CD14-positive monocyte (primary cell): ENCODE results near the gene GPX5. TPM values are rescaled to one million over a fixed set of nuclear protein-coding genes. Genes with fewer than 3 reads are reported as not detected.
"Not testable (repeated sequence)": the region's sequence is repeated elsewhere in the genome, so short reads cannot be mapped to it uniquely, and the experiment has no call there.

Source experiments
- DNase-seq, 3 donors: peaks; one replicate each; pipeline ENCODE4 v3.0.0-alpha.2; 2011 to 2022
- H2AFZ ChIP-seq: 2 replicates; pipeline ENCODE4 v1.6.0; 2012; ENCODE audit warnings: mild to moderate bottlenecking, low read depth, low read length, inconsistent platforms; ENCODE audit not compliant: insufficient read depth, poor library complexity, severe bottlenecking
- H3K27ac ChIP-seq, 2 donors: 1 replicate in 1 of 2; 2 replicates in 1 of 2; pipeline ENCODE4 v1.5.1; 2012 to 2013; ENCODE audit warnings: low read length in 2 of 2, control low read depth in 1 of 2, inconsistent platforms in 1 of 2, low read depth in 1 of 2, mild to moderate bottlenecking in 1 of 2
- H3K27me3 ChIP-seq, 2 donors: one replicate each; pipeline versions ENCODE4 v1.6.0 to v1.6.1; 2011 to 2013; ENCODE audit warnings: low read length in 2 of 2; ENCODE audit not compliant: control insufficient read depth in 2 of 2, insufficient read depth in 2 of 2
- H3K36me3 ChIP-seq, 2 donors: replicated peaks in 1 of 2; 1 replicate in 1 of 2; 2 replicates in 1 of 2; pipeline versions ENCODE4 v1.5.1 to v1.6.1; 2012 to 2013; ENCODE audit warnings: low read length in 2 of 2, control low read depth in 1 of 2, inconsistent platforms in 1 of 2, mild to moderate bottlenecking in 1 of 2; ENCODE audit not compliant: insufficient read depth in 2 of 2, control insufficient read depth in 1 of 2
- H3K4me1 ChIP-seq, 2 donors: 1 replicate in 1 of 2; 2 replicates in 1 of 2; pipeline versions ENCODE4 v1.5.1 to v1.6.1; 2012 to 2013; ENCODE audit warnings: low read length in 2 of 2, control low read depth in 1 of 2, inconsistent platforms in 1 of 2, mild to moderate bottlenecking in 1 of 2, moderate library complexity in 1 of 2; ENCODE audit not compliant: insufficient read depth in 2 of 2, control insufficient read depth in 1 of 2
- H3K4me2 ChIP-seq: replicated peaks from 2 replicates; pipeline ENCODE3; 2012; ENCODE audit warnings: low read length, moderate library complexity, mild to moderate bottlenecking; ENCODE audit not compliant: poor library complexity, severe bottlenecking; ENCODE audit errors: extremely low read depth
- H3K4me3 ChIP-seq, 3 experiments: fragments of 200-600 bp in 1 of 3; sonication (generic) in 1 of 3; replicated peaks in 1 of 3; 1 replicate in 2 of 3; 2 replicates in 1 of 3; pipeline ENCODE4 v1.5.1; 2011 to 2013; ENCODE audit warnings: low read length in 3 of 3, mild to moderate bottlenecking in 3 of 3, control low read depth in 2 of 3, low read depth in 2 of 3, inconsistent platforms in 1 of 3, moderate library complexity in 1 of 3
- H3K79me2 ChIP-seq: 2 replicates; pipeline ENCODE4 v1.6.0; 2012; ENCODE audit warnings: mild to moderate bottlenecking, control low read depth, inconsistent platforms, low read length, moderate library complexity; ENCODE audit not compliant: insufficient read depth
- H3K9ac ChIP-seq: 2 replicates; pipeline ENCODE4 v1.6.0; 2017; ENCODE audit warnings: low read length, mild to moderate bottlenecking; ENCODE audit not compliant: insufficient read depth, poor library complexity, severe bottlenecking
- H3K9me3 ChIP-seq, 2 donors: replicated peaks in 1 of 2; 1 replicate in 1 of 2; 2 replicates in 1 of 2; pipeline versions ENCODE4 v1.5.1 to v1.6.1; 2012 to 2013; ENCODE audit warnings: low read length in 2 of 2, control low read depth in 1 of 2; ENCODE audit not compliant: control insufficient read depth in 1 of 2, insufficient read depth in 1 of 2
- H4K20me1 ChIP-seq: 2 replicates; pipeline ENCODE4 v1.6.0; 2012; ENCODE audit warnings: mild to moderate bottlenecking, low read length, control low read depth, moderate library complexity; ENCODE audit not compliant: insufficient read depth
- H3K27ac Mint-ChIP-seq, 7 donors: one replicate each; pipeline ENCODE4 v1.8.0; 2020; ENCODE audit warnings: mild to moderate bottlenecking in 7 of 7, mixed read lengths in 7 of 7, moderate library complexity in 6 of 7, inconsistent platforms in 2 of 7
- H3K27me3 Mint-ChIP-seq, 3 donors: one replicate each; pipeline ENCODE4 v1.8.0; 2021 to 2022; ENCODE audit warnings: low read depth in 3 of 3, mild to moderate bottlenecking in 3 of 3, mixed read lengths in 3 of 3, moderate library complexity in 3 of 3, inconsistent platforms in 1 of 3
- H3K36me3 Mint-ChIP-seq, 2 donors: one replicate each; pipeline ENCODE4 v1.8.0; 2020; ENCODE audit warnings: mixed read lengths in 2 of 2, inconsistent platforms in 1 of 2, mild to moderate bottlenecking in 1 of 2
- H3K4me1 Mint-ChIP-seq: one replicate; pipeline ENCODE4 v1.8.0; 2020; ENCODE audit warnings: mild to moderate bottlenecking, mixed read lengths
- H3K4me3 Mint-ChIP-seq, 2 donors: one replicate each; pipeline ENCODE4 v1.8.0; 2020; ENCODE audit warnings: mild to moderate bottlenecking in 2 of 2, mixed read lengths in 2 of 2, moderate library complexity in 1 of 2
- H3K9me3 Mint-ChIP-seq, 7 donors: one replicate each; pipeline ENCODE4 v1.8.0; 2020 to 2022; ENCODE audit warnings: mixed read lengths in 7 of 7, mild to moderate bottlenecking in 6 of 7, moderate library complexity in 6 of 7, inconsistent platforms in 2 of 7
- WGBS: methylation state at CpG from one replicate; pipeline ENCODE4 v1.1.5; 2013; ENCODE audit warnings: missing lambda C conversion rate; ENCODE audit not compliant: insufficient coverage; 5-methylcytosine and 5-hydroxymethylcytosine counted together
- intact Hi-C, 2 donors: fragments of 100-400 bp; cut with micrococcal nuclease; formaldehyde crosslinking; loops; one replicate each; pipeline versions ENCODE4 v1.15.0 to v1.15.1; 2023
- polyA plus RNA-seq, 3 donors: library from polyadenylated mRNA; depleted of rRNA in 1 of 3; unstranded in 2 of 3; stranded (reverse) in 1 of 3; fragments of 300-500 nt in 2 of 3; fragments of >200 nt in 1 of 3; fragmentation: Illumina TruSeq in 2 of 3; gene quantifications; 1 replicate in 2 of 3; 2 replicates in 1 of 3; pipeline ENCODE4 v1.2.3, GENCODE V29; 2012 to 2021
- TF ChIP-seq, protein P1 (sequence below): fragments of 200-600 bp; IDR thresholded peaks from one replicate; pipeline ENCODE4 v1.8.0; 2022; ENCODE audit warnings: antibody characterized with exemption, mild to moderate bottlenecking

The GPX5 gene
- polyA plus RNA-seq, 3 donors: not detected

DNA sequence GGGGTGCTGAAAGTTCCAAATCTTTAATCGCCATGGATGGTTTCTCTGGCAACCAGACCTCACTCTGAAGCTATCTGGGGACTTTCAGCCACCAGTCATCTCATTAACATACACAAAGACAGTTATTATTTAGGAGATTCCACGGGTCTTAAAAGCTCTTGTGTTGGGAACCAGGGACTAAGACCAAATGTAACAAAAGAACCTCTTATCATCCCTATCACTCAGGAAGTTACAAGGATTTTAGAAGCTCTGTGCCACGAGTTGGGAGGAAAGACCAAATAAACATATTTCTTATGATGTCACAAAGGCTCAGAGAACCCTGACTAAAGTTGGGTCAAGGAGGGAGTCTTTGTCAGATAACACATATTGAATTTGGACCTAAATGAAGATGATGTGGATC, 27.8 kb upstream of the GPX5 start:
- H3K9me3 ChIP-seq: no peaks in the 10 kb centered on the region
- H2AFZ ChIP-seq: no peak overlapping the region
- H3K27me3 ChIP-seq: peaks cover 0 to 5% of the 10 kb centered on the region in 2 donors
- H3K4me3 ChIP-seq: no peak overlapping the region
- no peak overlapping the region for H3K9ac ChIP-seq
- H3K79me2 ChIP-seq: no peaks in the 10 kb centered on the region
- H3K4me1 Mint-ChIP-seq: no peaks in the 10 kb centered on the region
- TF ChIP-seq, protein P1, sequence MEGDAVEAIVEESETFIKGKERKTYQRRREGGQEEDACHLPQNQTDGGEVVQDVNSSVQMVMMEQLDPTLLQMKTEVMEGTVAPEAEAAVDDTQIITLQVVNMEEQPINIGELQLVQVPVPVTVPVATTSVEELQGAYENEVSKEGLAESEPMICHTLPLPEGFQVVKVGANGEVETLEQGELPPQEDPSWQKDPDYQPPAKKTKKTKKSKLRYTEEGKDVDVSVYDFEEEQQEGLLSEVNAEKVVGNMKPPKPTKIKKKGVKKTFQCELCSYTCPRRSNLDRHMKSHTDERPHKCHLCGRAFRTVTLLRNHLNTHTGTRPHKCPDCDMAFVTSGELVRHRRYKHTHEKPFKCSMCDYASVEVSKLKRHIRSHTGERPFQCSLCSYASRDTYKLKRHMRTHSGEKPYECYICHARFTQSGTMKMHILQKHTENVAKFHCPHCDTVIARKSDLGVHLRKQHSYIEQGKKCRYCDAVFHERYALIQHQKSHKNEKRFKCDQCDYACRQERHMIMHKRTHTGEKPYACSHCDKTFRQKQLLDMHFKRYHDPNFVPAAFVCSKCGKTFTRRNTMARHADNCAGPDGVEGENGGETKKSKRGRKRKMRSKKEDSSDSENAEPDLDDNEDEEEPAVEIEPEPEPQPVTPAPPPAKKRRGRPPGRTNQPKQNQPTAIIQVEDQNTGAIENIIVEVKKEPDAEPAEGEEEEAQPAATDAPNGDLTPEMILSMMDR: no peak
- DNase-seq: no peak
- H3K4me3 Mint-ChIP-seq: no peak overlapping the region
- H3K36me3 Mint-ChIP-seq: no peaks in the 10 kb centered on the region
- intact Hi-C loops: no loop called here
- H3K4me1 ChIP-seq: no peaks in the 10 kb centered on the region
- no peaks in the 10 kb centered on the region for H4K20me1 ChIP-seq
- no peak overlapping the region for H3K4me2 ChIP-seq
- H3K27ac ChIP-seq: no peak overlapping the region
- H3K36me3 ChIP-seq: no peaks in the 10 kb centered on the region
- WGBS: no CpG with 5 or more reads among the region's 3 CpGs
- no peak overlapping the region for H3K27ac Mint-ChIP-seq
- H3K9me3 Mint-ChIP-seq: peaks cover 2 to 8% (median 5%) of the 10 kb centered on the region in 7 donors
- H3K27me3 Mint-ChIP-seq: peaks cover 13 to 22% (median 22%) of the 10 kb centered on the region in 3 donors

DNA sequence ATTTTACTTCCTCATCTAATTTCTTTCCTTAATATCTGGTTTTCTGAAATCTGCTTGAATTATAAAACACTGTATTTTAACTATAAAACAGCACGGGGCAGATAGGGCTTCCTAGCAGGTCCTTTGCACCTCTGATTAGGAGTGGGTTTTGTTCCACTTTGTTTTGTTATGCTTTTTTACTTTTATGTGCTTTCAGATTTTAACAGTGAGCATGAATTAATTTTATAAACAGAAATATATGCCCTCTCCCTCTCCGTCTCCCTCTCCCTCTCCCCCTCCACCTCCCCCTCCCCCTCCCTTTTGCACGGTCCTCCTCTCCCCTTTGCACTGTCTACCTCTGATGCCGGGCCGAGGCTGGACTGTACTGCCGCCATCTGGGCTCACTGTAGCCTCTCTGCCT, 24.4 kb upstream of the GPX5 start:
- Histone ChIP-seq H3K36me3 (no peaks in the 10 kb centered on the region), H3K27me3 (peaks cover 0 to 5% of the 10 kb centered on the region in 2 donors), H3K9ac (no peak overlapping the region), H4K20me1 (no peaks in the 10 kb centered on the region), H3K4me3 (no peak overlapping the region), H3K27ac (no peak overlapping the region), H2AFZ (no peak overlapping the region), H3K4me2 (no peak overlapping the region), H3K4me1 (no peaks in the 10 kb centered on the region), H3K79me2 (no peaks in the 10 kb centered on the region), H3K9me3 (no peaks in the 10 kb centered on the region)
- no peaks in the 10 kb centered on the region for H3K4me1 Mint-ChIP-seq
- H3K9me3 Mint-ChIP-seq: peaks cover 2 to 8% (median 7%) of the 10 kb centered on the region in 7 donors
- no peak for DNase-seq
- intact Hi-C loops: no loop called here
- H3K4me3 Mint-ChIP-seq: no peak overlapping the region
- no peaks in the 10 kb centered on the region for H3K36me3 Mint-ChIP-seq
- TF ChIP-seq, protein P1: no peak
- H3K27ac Mint-ChIP-seq: no peak overlapping the region
- peaks cover 10 to 12% (median 11%) of the 10 kb centered on the region in 3 donors for H3K27me3 Mint-ChIP-seq
- WGBS: 97% methylated on average over 3 of the region's 6 CpGs

DNA sequence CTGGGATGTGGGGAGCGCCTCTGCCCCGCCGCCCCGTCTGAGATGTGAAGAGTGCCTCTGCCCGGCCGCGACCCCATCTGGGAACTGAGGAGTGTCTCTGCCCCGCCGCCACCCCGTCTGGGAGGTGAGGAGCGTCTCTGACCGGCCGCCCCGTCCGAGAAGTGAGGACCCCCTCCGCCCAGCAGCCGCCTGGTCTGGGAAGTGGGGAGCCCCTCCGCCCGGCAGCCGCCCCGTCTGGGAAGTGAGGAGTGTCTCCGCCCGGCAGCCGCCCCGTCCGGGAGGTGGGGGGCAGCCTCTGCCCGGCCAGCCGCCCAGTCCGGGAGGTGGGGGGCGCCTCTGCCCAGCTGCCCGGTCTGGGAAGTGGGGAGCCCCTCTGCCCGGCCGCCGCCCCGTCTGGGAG, 23.5 kb upstream of the GPX5 start:
- H3K79me2 ChIP-seq, H4K20me1 ChIP-seq, intact Hi-C loops, H2AFZ ChIP-seq, H3K4me1 ChIP-seq, H3K9me3 ChIP-seq, H3K27ac Mint-ChIP-seq, H3K9me3 Mint-ChIP-seq, DNase-seq, H3K4me3 Mint-ChIP-seq, H3K4me3 ChIP-seq, H3K4me1 Mint-ChIP-seq, H3K36me3 Mint-ChIP-seq, H3K27ac ChIP-seq, H3K4me2 ChIP-seq, H3K27me3 ChIP-seq, H3K9ac ChIP-seq, H3K36me3 ChIP-seq: not testable (repeated sequence)
- H3K27me3 Mint-ChIP-seq: peaks cover 10 to 15% (median 10%) of the 10 kb centered on the region in 3 donors
- WGBS: 95% methylated on average over 6 of the region's 35 CpGs
